HEK293 (cell line): ENCODE data around the gene RPS23.

ENCODE experiments used
- CTCF ChIA-PET: fragments of 350-600 bp; formaldehyde crosslinking; extraction: SDS; loops from one replicate; lab custom pipeline; 2021; ENCODE audit warnings: antibody characterized with exemption; lab: Yijun Ruan, JAX
- POLR2A ChIA-PET: fragments of 300-600 bp; formaldehyde crosslinking; extraction: SDS; loops from one replicate; lab custom pipeline; 2020; ENCODE audit warnings: antibody characterized with exemption, inconsistent platforms; lab: Yijun Ruan, JAX
- H3K27ac ChIP-seq: fragments of 200-500 bp; sonication (Bioruptor generic); 2 replicates; pipeline ENCODE4 v1.5.1; 2014; ENCODE audit warnings: low read depth, low read length, control low read depth, inconsistent platforms; ENCODE audit errors: extremely low read depth
- H3K36me3 ChIP-seq, 2 experiments: fragments of 200-500 bp in 1 of 2; sonication (Bioruptor generic) in 1 of 2; 1 replicate in 1 of 2; 2 replicates in 1 of 2; pipeline ENCODE4 v1.5.1; 2014 to 2017; ENCODE audit warnings: inconsistent platforms in 2 of 2, low read length in 2 of 2; ENCODE audit not compliant: control insufficient read depth in 2 of 2, insufficient read depth in 1 of 2
- H3K4me1 ChIP-seq: fragments of 200-500 bp; sonication (Bioruptor generic); 2 replicates; pipeline ENCODE4 v1.5.1; 2014; ENCODE audit warnings: mild to moderate bottlenecking, low read length, inconsistent platforms; ENCODE audit not compliant: control insufficient read depth, insufficient read depth
- H3K4me3 ChIP-seq: 2 replicates; pipeline ENCODE4 v1.5.1; 2011; ENCODE audit warnings: low read depth, mild to moderate bottlenecking, control low read depth, low read length, moderate library complexity
- H3K9me3 ChIP-seq: fragments of 200-500 bp; sonication (Bioruptor generic); 2 replicates; pipeline ENCODE4 v1.5.1; 2014; ENCODE audit warnings: low read depth, low read length, inconsistent platforms; ENCODE audit not compliant: control insufficient read depth, insufficient read depth
- GLIS2 ChIP-seq: fragments of 450-650 bp; formaldehyde crosslinking; IDR thresholded peaks from 2 replicates; pipeline ENCODE4 v1.5.1; 2016; ENCODE audit warnings: missing biosample characterization, missing genetic modification characterization
- IKZF3 ChIP-seq: fragments of 450-650 bp; IDR thresholded peaks from 2 replicates; pipeline ENCODE4 v1.5.0; 2018; ENCODE audit warnings: missing biosample characterization, mild to moderate bottlenecking, missing genetic modification characterization, moderate library complexity
- KLF8 ChIP-seq: fragments of 450-650 bp; formaldehyde crosslinking; IDR thresholded peaks from 2 replicates; pipeline ENCODE4 v1.5.1; 2016; ENCODE audit warnings: missing biosample characterization, missing genetic modification characterization
- OVOL3 ChIP-seq: fragments of 450-650 bp; formaldehyde crosslinking; IDR thresholded peaks from 2 replicates; pipeline ENCODE4 v1.5.1; 2016; ENCODE audit warnings: missing biosample characterization, missing genetic modification characterization
- SALL2 ChIP-seq: fragments of 450-650 bp; formaldehyde crosslinking; IDR thresholded peaks from 2 replicates; pipeline ENCODE4 v1.5.0; 2017; ENCODE audit warnings: missing biosample characterization, mild to moderate bottlenecking, missing genetic modification characterization, borderline replicate concordance
- WT1 ChIP-seq: fragments of 450-650 bp; formaldehyde crosslinking; IDR thresholded peaks from 2 replicates; pipeline ENCODE4 v1.5.1; 2016; ENCODE audit warnings: missing biosample characterization, missing genetic modification characterization
- ZBTB10 ChIP-seq: fragments of 450-650 bp; formaldehyde crosslinking; IDR thresholded peaks from 2 replicates; pipeline ENCODE4 v1.5.1; 2016; ENCODE audit warnings: missing biosample characterization, missing genetic modification characterization
- ZBTB21 ChIP-seq: fragments of 450-650 bp; formaldehyde crosslinking; IDR thresholded peaks from 2 replicates; pipeline ENCODE4 v1.5.1; 2017; ENCODE audit warnings: missing biosample characterization, missing genetic modification characterization
- ZBTB26 ChIP-seq: fragments of 450-650 bp; formaldehyde crosslinking; optimal IDR thresholded peaks from 2 replicates; pipeline ENCODE3; 2016; ENCODE audit warnings: missing biosample characterization, mild to moderate bottlenecking, missing genetic modification characterization
- ZFP3 ChIP-seq: fragments of 450-650 bp; formaldehyde crosslinking; IDR thresholded peaks from 2 replicates; pipeline ENCODE4 v1.5.1; 2016; ENCODE audit warnings: low read depth, missing biosample characterization, missing genetic modification characterization
- ZNF114 ChIP-seq: fragments of 450-650 bp; formaldehyde crosslinking; IDR thresholded peaks from 2 replicates; pipeline ENCODE4 v1.5.0; 2017; ENCODE audit warnings: missing biosample characterization, missing genetic modification characterization
- ZNF132 ChIP-seq: fragments of 450-650 bp; formaldehyde crosslinking; IDR thresholded peaks from 2 replicates; pipeline ENCODE4 v1.5.1; 2017; ENCODE audit warnings: missing biosample characterization, missing genetic modification characterization, borderline replicate concordance
- ZNF140 ChIP-seq: fragments of 450-650 bp; formaldehyde crosslinking; IDR thresholded peaks from 2 replicates; pipeline ENCODE4 v1.5.1; 2016; ENCODE audit warnings: missing biosample characterization, missing genetic modification characterization
- ZNF292 ChIP-seq: fragments of 450-650 bp; formaldehyde crosslinking; IDR thresholded peaks from 2 replicates; pipeline ENCODE4 v1.5.1; 2016; ENCODE audit warnings: low read depth, missing biosample characterization, missing genetic modification characterization, borderline replicate concordance
- ZNF335 ChIP-seq: fragments of 450-650 bp; formaldehyde crosslinking; conservative IDR thresholded peaks from 2 replicates; pipeline ENCODE4 v1.5.1; 2016; ENCODE audit warnings: missing biosample characterization, missing genetic modification characterization
- ZNF48 ChIP-seq: fragments of 450-650 bp; formaldehyde crosslinking; IDR thresholded peaks from 2 replicates; pipeline ENCODE4 v1.5.1; 2016; ENCODE audit warnings: missing biosample characterization, missing genetic modification characterization
- ZNF510 ChIP-seq: fragments of 450-650 bp; formaldehyde crosslinking; IDR thresholded peaks from 2 replicates; pipeline ENCODE4 v1.5.1; 2018; ENCODE audit warnings: mild to moderate bottlenecking, missing genetic modification characterization, missing biosample characterization; ENCODE audit not compliant: insufficient replicate concordance
- ZNF513 ChIP-seq: fragments of 450-650 bp; IDR thresholded peaks from 2 replicates; pipeline ENCODE4 v1.5.1; 2018; ENCODE audit warnings: missing biosample characterization, missing genetic modification characterization
- ZNF518A ChIP-seq: fragments of 450-650 bp; formaldehyde crosslinking; conservative IDR thresholded peaks from 2 replicates; pipeline ENCODE4 v1.5.1; 2016; ENCODE audit warnings: low read depth, missing biosample characterization, missing genetic modification characterization
- ZNF560 ChIP-seq: fragments of 450-650 bp; formaldehyde crosslinking; IDR thresholded peaks from 2 replicates; pipeline ENCODE4 v1.5.1; 2017; ENCODE audit warnings: missing biosample characterization, missing genetic modification characterization, borderline replicate concordance
- ZNF585B ChIP-seq: fragments of 450-650 bp; formaldehyde crosslinking; IDR thresholded peaks from 2 replicates; pipeline ENCODE4 v1.5.1; 2016; ENCODE audit warnings: missing biosample characterization, missing genetic modification characterization
- ZNF704 ChIP-seq: fragments of 450-650 bp; formaldehyde crosslinking; IDR thresholded peaks from 2 replicates; pipeline ENCODE4 v1.5.1; 2016; ENCODE audit warnings: missing biosample characterization, missing genetic modification characterization

RPS23 gene

GRCh38 chr5:82327941-82328340, 49.8 kb upstream of the RPS23 start (continued):
- TF ChIP-seq ZFP3 (tag by site-specific recombination) (no peak), ZNF335 (tag by site-specific recombination) (no peak), ZNF140 (no peak), KLF8 (no peak), IKZF3 (tag by site-specific recombination) (no peak), ZNF510 (no peak)
- TF ChIP-seq, all 188 proteins: peak for 0

GRCh38 chr5:82325996-82326395, 47.8 kb upstream of the RPS23 start:
- TF ChIP-seq ZBTB26 (tag by site-specific recombination), result no peak
- H3K36me3 ChIP-seq, result no peaks in the 10 kb centered on the region
- no peak overlapping the region for H3K27ac ChIP-seq
- POLR2A ChIA-PET, result no interaction called here
- no peaks in the 10 kb centered on the region for H3K4me1 ChIP-seq
- CTCF ChIA-PET, result interaction anchor here (0.6 kb wide), 1 partner anchor 330 kb away, joined by 3 read pairs; no protein-coding TSS in a partner anchor
- no peak overlapping the region for H3K4me3 ChIP-seq
- no peaks in the 10 kb centered on the region for H3K9me3 ChIP-seq

- no peak overlapping the region for H3K27ac ChIP-seq
- no peak for TF ChIP-seq ZNF48 (tag by site-specific recombination)
- no peak for TF ChIP-seq ZNF132 (tag by site-specific recombination)
- TF ChIP-seq ZNF114 (tag by site-specific recombination), result no peak
- TF ChIP-seq ZNF585B (tag by site-specific recombination), result no peak
- no peak for TF ChIP-seq ZFP3 (tag by site-specific recombination)
- TF ChIP-seq ZNF518A (tag by site-specific recombination), result no peak
- no peak for TF ChIP-seq ZBTB10 (tag by site-specific recombination)
- TF ChIP-seq WT1, result no peak
- no peak for TF ChIP-seq OVOL3
- TF ChIP-seq ZNF704 (tag by site-specific recombination), result no peak
- TF ChIP-seq ZNF292 (tag by site-specific recombination), result no peak
- TF ChIP-seq ZNF513 (tag by site-specific recombination), result no peak
- TF ChIP-seq SALL2 (tag by site-specific recombination), result no peak
- no peak for TF ChIP-seq GLIS2 (tag by site-specific recombination)
- TF ChIP-seq ZNF560 (tag by site-specific recombination), result no peak
- TF ChIP-seq ZBTB21 (tag by site-specific recombination), result no peak
- TF ChIP-seq, all 188 proteins: peak for 0
- Histone ChIP-seq H3K4me3 (no peak overlapping the region), H3K36me3 (no peaks in the 10 kb centered on the region), H3K9me3 (no peaks in the 10 kb centered on the region), H3K4me1 (no peaks in the 10 kb centered on the region)
- ChIA-PET POLR2A (no interaction called here), CTCF (no interaction called here)
Observed at GRCh38 chr5:82325155-82325554, 47.0 kb upstream of the RPS23 start.
